Stimulated activated naive CD4-positive, alpha-beta T cell treated with Interleukin-2 at 50 U/mL for 16 hours (primary cell): Measurements from ENCODE around the gene SUN1.
A peak's percentile ranks its signal among the peaks of the same experiment; 100 is the strongest.
"Not testable (repeated sequence)": the region's sequence is repeated elsewhere in the genome, so short reads cannot be mapped to it uniquely, and the experiment has no call there.

Experiments
- DNase-seq: peaks from one replicate; lab custom pipeline; 2025; lab: John Stamatoyannopoulos, UW

The SUN1 gene

GRCh38 chr7:856444-857095, 24.3 kb downstream of the SUN1 start:
- DNase-seq, result no peak

- DNase-seq, result no peak
Observed at GRCh38 chr7:857661-858060, 25.4 kb downstream of the SUN1 start.

DNA sequence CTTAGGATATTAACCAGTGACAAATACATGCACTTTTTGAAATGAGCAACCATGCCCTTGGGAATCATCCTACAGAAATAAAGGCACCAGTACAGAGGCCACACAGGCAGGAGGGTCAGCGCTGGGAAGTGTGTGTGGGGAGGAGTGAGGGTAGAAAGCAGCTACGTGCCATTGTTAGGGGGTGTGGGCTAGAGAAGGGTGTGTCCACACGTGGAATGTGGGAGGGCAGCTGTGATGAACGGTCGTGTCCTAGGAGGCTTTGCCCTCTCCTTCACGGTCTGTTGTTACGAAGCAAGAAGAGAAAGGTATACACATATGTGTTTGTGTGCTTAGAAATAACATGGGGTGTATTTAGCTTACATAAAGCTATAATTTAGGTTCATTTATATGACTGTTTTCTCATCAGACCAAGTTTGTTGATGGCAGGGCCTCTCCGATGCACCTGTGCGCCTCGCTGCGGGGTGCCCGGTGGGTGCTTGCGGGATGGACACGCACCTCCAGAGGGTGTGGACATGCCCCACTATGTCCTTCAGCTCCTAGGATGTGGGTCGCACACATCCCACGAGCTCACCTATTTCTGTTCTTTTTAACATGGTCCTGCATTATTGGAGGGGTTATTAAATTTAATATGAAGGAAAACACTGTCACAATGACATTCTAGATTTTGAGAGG, 27.2 kb downstream of the SUN1 start:
- DNase-seq, result no peak

DNA sequence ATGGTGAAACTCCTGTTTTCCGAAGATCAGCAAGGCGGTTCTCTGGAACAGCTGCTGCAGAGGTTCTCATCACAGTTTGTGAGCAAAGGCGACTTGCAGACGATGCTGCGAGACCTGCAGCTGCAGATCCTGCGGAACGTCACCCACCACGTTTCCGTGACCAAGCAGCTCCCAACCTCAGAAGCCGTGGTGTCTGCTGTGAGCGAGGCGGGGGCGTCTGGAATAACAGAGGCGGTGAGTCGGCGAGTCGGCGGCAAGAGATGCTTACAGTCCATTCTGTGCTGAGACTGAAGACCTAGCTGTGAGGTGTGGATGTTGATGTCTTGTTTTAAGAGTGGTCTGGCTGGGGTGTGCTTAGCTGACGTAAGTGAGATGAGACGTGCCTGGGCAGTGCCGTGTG, 27.9 kb downstream of the SUN1 start:
- no peak for DNase-seq

GRCh38 chr7:861222-861621, 28.9 kb downstream of the SUN1 start:
- no peak for DNase-seq

- no peak for DNase-seq
Observed at GRCh38 chr7:862157-862556, 29.9 kb downstream of the SUN1 start.

- no peak for DNase-seq
Observed at GRCh38 chr7:863106-863505, 30.8 kb downstream of the SUN1 start.

DNA sequence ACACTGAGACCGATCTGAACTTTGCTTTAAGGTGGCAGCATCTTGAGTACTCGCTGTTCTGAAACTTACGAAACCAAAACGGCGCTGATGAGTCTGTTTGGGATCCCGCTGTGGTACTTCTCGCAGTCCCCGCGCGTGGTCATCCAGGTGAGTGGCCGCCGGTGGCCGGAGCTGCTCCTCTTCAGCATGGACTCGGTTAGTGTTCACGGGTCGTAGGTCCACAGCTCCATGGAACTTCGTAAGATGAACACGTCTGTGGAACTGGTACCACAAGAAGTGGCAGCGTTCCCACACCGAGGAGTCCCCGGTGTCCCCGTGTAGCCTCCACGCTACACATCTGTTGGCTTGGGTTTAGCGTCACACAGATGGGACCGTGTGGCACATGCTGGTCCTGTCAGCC, 33.6 kb downstream of the SUN1 start:
- DNase-seq, result no peak

- DNase-seq, result no peak
Observed at GRCh38 chr7:867001-867405, 34.7 kb downstream of the SUN1 start.

- DNase-seq, result no peak
Observed at GRCh38 chr7:867406-868188, 35.3 kb downstream of the SUN1 start.

GRCh38 chr7:868189-868486, 35.9 kb downstream of the SUN1 start:
- DNase-seq, result no peak

GRCh38 chr7:869348-869747, 37.1 kb downstream of the SUN1 start:
- no peak for DNase-seq

DNA sequence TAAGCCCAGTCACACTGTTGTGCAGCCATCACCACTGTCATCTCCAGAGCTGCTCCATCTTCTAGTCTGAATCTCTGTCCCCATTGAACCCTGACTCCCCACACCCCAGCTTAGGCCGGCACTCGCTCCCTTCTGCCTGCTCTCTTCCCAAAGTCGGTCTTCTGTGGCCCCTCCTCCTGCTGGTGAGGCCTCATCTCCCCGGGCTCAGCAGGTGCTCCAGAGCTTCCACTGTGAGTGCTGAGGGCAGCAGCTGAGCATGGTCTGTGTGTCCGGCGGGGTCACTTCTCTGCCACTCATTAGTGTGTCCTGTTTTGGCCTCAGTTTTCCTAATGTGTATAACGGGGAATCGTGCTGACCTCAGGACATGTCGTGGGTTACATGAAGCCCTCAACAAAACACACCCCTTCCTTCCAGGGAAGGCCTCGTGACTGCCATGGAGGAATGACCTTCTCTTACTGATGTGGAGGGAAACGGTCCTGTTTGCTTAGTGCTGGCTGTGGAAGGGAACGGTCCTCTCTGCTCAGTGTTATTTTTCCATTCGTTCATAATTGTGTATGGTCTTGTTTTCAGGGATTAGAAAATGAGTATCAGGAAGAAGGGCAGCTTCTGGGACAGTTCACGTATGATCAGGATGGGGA, 39.7 kb downstream of the SUN1 start:
- DNase-seq, result no peak

DNA sequence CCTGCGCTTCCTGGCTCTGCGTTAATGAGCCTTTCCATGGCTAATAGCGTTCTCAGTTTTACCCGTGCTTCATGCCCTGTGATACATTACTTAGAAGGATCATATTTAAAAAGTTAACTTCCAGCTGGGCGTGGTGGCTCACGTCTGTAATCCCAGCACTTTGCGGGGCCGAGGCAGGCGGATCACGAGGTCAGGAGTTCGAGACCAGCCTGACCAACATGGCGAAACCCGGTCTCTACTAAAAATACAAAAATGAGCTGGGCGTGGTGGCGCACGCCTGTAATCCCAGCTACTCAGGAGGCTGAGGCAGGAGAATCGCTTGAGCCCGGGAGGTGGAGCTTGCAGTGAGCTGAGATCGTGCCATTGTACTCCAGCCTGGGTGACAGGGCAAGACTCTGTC, 40.4 kb downstream of the SUN1 start:
- DNase-seq, result not testable (repeated sequence)

DNA sequence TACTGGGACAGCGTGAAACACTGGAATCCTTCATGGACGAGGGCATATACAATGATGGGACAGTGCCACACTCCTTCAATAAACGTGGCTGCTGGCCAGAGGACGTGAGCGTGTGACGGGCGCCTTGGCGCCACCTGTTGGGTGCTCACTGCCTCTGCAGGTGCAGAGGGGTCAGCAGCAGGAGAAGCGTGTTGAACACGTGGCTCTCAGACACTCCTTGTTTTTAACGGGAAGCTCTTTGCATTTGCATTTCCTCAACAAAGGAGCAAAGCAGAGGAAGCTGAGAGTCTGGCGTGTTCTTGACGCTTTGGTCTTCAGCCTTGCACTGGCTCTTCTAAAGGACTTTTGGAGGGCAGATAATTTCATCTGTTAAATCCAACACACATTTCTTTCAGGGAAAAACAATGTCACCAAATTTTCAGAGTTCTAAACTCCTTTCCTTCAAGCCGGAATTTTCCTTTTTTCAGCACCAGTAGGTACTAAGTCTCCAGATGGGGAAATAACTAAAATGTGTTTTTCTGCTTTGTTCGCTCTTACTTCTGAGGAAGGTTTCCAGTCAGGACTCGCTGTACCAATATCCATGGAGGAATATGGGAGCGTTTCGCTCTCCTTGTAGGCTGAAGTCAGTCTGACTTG, 41.2 kb downstream of the SUN1 start:
- DNase-seq, result peak; percentile 48

DNA sequence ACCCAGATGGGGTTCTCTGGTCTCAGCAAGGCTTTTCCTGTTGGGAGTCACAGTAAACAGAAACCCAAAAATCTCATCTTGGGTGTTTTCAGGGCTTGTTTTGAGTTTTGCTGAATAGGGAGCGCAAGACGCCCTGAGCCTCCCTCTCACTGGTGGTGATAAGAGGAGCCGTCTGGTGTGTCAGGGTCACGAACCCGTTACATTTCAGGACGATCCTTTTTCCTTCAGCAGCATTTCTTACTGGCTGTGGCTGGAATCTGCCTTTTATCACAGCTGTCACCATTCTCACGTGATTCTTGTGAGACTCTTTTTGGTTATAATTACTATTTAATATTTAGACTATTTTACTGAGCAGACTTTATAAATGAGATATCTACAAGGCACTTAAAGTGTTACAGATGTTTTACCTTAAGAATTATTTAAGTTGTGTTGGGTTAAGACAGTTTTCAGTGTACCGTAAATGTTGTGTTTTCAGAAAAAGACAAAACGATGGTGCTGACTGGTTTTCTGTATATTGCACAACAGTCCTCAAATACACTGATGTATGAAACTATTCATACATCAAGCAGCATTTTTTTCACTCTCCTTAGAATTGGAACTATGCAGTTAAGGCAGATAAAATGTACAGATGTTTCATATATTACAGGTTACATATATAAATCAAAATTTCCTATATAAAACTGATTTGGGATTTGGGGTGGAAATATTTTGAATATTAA, 41.9 kb downstream of the SUN1 start:
- DNase-seq, result no peak

DNA sequence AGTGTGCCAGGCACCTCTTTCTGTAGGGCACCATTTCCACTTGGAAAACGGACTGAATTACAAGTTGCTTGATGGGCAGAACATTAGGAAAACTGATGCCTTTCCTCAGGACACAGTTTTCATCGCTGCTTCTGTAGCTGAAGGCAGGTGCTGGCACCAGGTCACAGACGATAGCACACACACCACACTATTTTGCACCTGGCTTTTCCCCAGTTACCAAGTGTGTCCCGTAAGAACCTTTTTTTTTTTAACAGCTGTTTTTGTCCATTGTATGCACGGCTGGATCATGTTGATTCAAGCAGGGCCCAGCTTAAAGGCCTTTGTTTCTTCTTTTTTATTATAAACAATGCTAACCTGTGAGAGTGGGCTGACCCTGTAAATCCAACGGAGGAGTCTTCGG, 42.8 kb downstream of the SUN1 start:
- no peak for DNase-seq

GRCh38 chr7:875476-876076, 43.3 kb downstream of the SUN1 start:
- no peak for DNase-seq

- DNase-seq, result peak; percentile 92
Observed at GRCh38 chr7:876077-876971, 44.0 kb downstream of the SUN1 start, which contains the start of gene GET4. TSS of gene GET4 (plus strand) at chr7:876554. CDS start at chr7:876646, 92 bp downstream.

DNA sequence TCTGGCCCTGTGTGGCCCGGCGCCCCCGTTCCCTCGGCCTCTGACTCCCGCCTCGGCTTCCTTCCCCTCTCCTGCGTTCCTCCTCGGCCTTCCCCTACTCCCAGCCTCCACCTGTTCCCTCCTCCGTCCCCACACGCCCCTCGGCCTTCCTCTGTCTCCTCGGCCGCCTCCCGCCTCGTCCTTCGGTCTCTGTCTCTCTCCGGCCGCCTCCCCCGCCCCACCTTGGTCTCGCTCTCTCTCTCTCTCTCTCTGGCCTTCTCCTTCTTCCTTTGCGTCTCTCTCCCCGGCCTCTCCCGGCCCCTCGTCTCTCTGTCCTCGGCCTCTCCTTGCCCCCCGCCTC, 44.7 kb downstream of the SUN1 start:
- peak; percentile 33 for DNase-seq
